Measurements from ENCODE around the gene ALDH1L1. TPM values are rescaled to one million over a fixed set of nuclear protein-coding genes. Genes with fewer than 3 reads are reported as not detected.

Gene ALDH1L1
- total and polyA plus RNA-seq, 2 donors (not counting 1 experiment from before 2014, with no cell fraction given), result not detected

DNA sequence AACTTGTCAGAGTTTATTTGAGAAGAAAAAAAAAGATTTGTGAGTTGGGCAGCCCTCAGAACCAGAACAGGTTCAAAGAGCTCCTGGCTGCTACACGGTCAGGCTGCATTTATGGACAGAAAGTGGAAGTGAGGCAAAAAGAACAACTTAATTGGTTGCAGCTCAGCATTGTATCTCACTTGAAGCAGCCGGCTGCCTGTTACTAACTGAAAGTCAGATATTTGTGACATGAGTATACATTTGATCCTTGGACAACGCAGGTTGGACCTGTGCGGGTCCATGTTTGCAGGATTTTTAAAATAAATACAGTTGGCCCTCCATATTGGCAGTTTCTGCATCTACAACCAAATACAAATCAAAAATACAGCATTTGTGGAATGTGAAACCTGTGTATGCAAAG, 7.5 kb upstream of the ALDH1L1 start:
- DNase-seq, result no peak
- Histone ChIP-seq H3K27ac (ENCODE audit: low read length in 2 of 2) (no peak overlapping the region), H3K4me3 (ENCODE audit: control extremely low read depth in 1 of 5, extremely low read depth in 1 of 5, insufficient read depth in 1 of 5, low read depth in 2 of 5, low read length in 4 of 5) (no peak overlapping the region), H4K20me1 (ENCODE audit: control insufficient read depth, insufficient read depth, low read length, poor library complexity, severe bottlenecking) (no peaks in the 10 kb centered on the region), H3K36me3 (replicated peaks in 1 of 2; ENCODE audit: control extremely low read depth in 1 of 2, control insufficient read depth in 1 of 2, extremely low read depth in 1 of 2, insufficient read depth in 2 of 2, low read length in 1 of 2) (no peaks in the 10 kb centered on the region), H3K27me3 (replicated peaks in 1 of 4; ENCODE audit: control extremely low read depth in 1 of 4, control insufficient read depth in 3 of 4, insufficient read depth in 4 of 4, low read length in 3 of 4) (peaks cover 0 to 8% (median 3%) of the 10 kb centered on the region in 4 experiments), H3K4me2 (replicated peaks; ENCODE audit: low read depth, low read length, poor library complexity, severe bottlenecking) (no peak overlapping the region), H3K9me3 (ENCODE audit: control extremely low read depth in 1 of 3, control insufficient read depth in 2 of 3, insufficient read depth in 1 of 3, low read length in 2 of 3) (no peaks in the 10 kb centered on the region), H3K9ac (ENCODE audit: low read length) (no peak overlapping the region), H3K79me2 (ENCODE audit: control insufficient read depth, insufficient read depth, low read length) (no peaks in the 10 kb centered on the region), H2AFZ (ENCODE audit: insufficient read depth, low read depth, low read length, poor library complexity, severe bottlenecking) (no peak overlapping the region), H3K4me1 (ENCODE audit: control insufficient read depth in 2 of 2, insufficient read depth in 2 of 2, low read length in 2 of 2) (no peaks in the 10 kb centered on the region)
- H3K27ac Mint-ChIP-seq, result no peak overlapping the region
- no peaks in the 10 kb centered on the region for H3K4me1 Mint-ChIP-seq
- intact Hi-C loops (cut with micrococcal nuclease), result no loop called here
- CTCF ChIA-PET, result no interaction called here
- WGBS (ENCODE audit: insufficient coverage), result 94% methylated on average over 2 of the region's 4 CpGs
- peaks cover 19% of the 10 kb centered on the region for H3K27me3 Mint-ChIP-seq
- no peak overlapping the region for H3K4me3 Mint-ChIP-seq
- H3K9me3 Mint-ChIP-seq (ENCODE audit: insufficient read depth), result no peaks in the 10 kb centered on the region
- ATAC-seq (ENCODE audit: low read depth), result no peak
- no peak for TF ChIP-seq EZH2 (IDR thresholded peaks at IDR 0.05; ENCODE audit: borderline replicate concordance, insufficient read depth, low read depth, low read length, poor library complexity, severe bottlenecking)
- TF ChIP-seq, protein P1, sequence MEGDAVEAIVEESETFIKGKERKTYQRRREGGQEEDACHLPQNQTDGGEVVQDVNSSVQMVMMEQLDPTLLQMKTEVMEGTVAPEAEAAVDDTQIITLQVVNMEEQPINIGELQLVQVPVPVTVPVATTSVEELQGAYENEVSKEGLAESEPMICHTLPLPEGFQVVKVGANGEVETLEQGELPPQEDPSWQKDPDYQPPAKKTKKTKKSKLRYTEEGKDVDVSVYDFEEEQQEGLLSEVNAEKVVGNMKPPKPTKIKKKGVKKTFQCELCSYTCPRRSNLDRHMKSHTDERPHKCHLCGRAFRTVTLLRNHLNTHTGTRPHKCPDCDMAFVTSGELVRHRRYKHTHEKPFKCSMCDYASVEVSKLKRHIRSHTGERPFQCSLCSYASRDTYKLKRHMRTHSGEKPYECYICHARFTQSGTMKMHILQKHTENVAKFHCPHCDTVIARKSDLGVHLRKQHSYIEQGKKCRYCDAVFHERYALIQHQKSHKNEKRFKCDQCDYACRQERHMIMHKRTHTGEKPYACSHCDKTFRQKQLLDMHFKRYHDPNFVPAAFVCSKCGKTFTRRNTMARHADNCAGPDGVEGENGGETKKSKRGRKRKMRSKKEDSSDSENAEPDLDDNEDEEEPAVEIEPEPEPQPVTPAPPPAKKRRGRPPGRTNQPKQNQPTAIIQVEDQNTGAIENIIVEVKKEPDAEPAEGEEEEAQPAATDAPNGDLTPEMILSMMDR (IDR thresholded peaks at IDR 0.05), result no peak
- POLR2A ChIA-PET, result no interaction called here

DNA sequence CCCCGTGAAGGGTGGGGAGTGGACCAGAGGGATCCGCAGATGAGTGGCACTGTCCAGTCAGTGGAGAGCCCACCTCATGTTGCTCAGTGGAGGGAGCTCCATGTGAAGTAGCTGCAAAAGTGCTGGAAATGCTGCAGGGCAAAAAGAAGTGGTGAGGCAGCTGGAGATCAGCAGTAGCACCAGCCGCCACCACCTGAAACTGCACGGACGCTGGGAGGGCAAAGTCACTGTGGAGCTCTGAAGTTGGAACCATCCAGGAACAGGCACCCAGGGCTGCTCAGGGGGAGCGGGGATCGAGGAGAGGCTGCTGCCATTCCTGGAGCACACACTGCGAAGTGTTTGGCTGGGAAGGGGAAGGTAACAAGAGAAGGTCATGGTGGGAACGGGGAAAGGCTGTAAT, 6.4 kb upstream of the ALDH1L1 start:
- H3K27me3 Mint-ChIP-seq, result peaks cover 27% of the 10 kb centered on the region
- DNase-seq (no peak), ATAC-seq (ENCODE audit: low read depth) (no peak)
- no peak overlapping the region for H3K27ac Mint-ChIP-seq
- H3K4me3 Mint-ChIP-seq, result no peak overlapping the region
- Histone ChIP-seq H3K4me2 (replicated peaks; ENCODE audit: low read depth, low read length, poor library complexity, severe bottlenecking) (no peak overlapping the region), H3K79me2 (ENCODE audit: control insufficient read depth, insufficient read depth, low read length) (no peaks in the 10 kb centered on the region), H2AFZ (ENCODE audit: insufficient read depth, low read depth, low read length, poor library complexity, severe bottlenecking) (no peak overlapping the region), H3K27ac (ENCODE audit: low read length in 2 of 2) (no peak overlapping the region), H3K9ac (ENCODE audit: low read length) (no peak overlapping the region), H3K36me3 (replicated peaks in 1 of 2; ENCODE audit: control extremely low read depth in 1 of 2, control insufficient read depth in 1 of 2, extremely low read depth in 1 of 2, insufficient read depth in 2 of 2, low read length in 1 of 2) (no peaks in the 10 kb centered on the region), H3K4me1 (ENCODE audit: control insufficient read depth in 2 of 2, insufficient read depth in 2 of 2, low read length in 2 of 2) (no peaks in the 10 kb centered on the region), H3K9me3 (ENCODE audit: control extremely low read depth in 1 of 3, control insufficient read depth in 2 of 3, insufficient read depth in 1 of 3, low read length in 2 of 3) (no peaks in the 10 kb centered on the region), H3K4me3 (ENCODE audit: control extremely low read depth in 1 of 5, extremely low read depth in 1 of 5, insufficient read depth in 1 of 5, low read depth in 2 of 5, low read length in 4 of 5) (no peak overlapping the region), H3K27me3 (replicated peaks in 1 of 4; ENCODE audit: control extremely low read depth in 1 of 4, control insufficient read depth in 3 of 4, insufficient read depth in 4 of 4, low read length in 3 of 4) (peaks cover 0 to 13% (median 4%) of the 10 kb centered on the region in 4 experiments), H4K20me1 (ENCODE audit: control insufficient read depth, insufficient read depth, low read length, poor library complexity, severe bottlenecking) (no peaks in the 10 kb centered on the region)
- POLR2A ChIA-PET, result no interaction called here
- no peaks in the 10 kb centered on the region for H3K9me3 Mint-ChIP-seq (ENCODE audit: insufficient read depth)
- WGBS (ENCODE audit: insufficient coverage), result 96% methylated on average over 9 of the region's 9 CpGs
- intact Hi-C loops (cut with micrococcal nuclease), result no loop called here
- H3K4me1 Mint-ChIP-seq, result no peaks in the 10 kb centered on the region
- CTCF ChIA-PET, result no interaction called here
- no peak for TF ChIP-seq EZH2 (IDR thresholded peaks at IDR 0.05; ENCODE audit: borderline replicate concordance, insufficient read depth, low read depth, low read length, poor library complexity, severe bottlenecking)
- TF ChIP-seq, protein P1 (IDR thresholded peaks at IDR 0.05), result no peak
